ENCODE data around the gene FMNL2.
A peak's percentile ranks its signal among the peaks of the same experiment; 100 is the strongest.

FMNL2 gene

GRCh38 chr2:152609699-152610098 lies 274.7 kb downstream of the FMNL2 start:
- no peak for TF ChIP-seq CTCF (IDR thresholded peaks at IDR 0.05; ENCODE audit: low read depth, low read length, missing control alignments)
- H3K4me3 ChIP-seq (ENCODE audit: low read depth, low read length), result no peak overlapping the region
- no peak for DNase-seq (ENCODE audit: low read depth)
- in situ Hi-C loops (cut with HindIII; ENCODE audit: low sequenced_read_pairs), result loop anchor here (25.0 kb wide), 1 partner anchor 422 kb away; the partner anchor contains the start of gene STAM2

GRCh38 chr2:152611458-152612231 lies 276.7 kb downstream of the FMNL2 start:
- no peak for TF ChIP-seq CTCF (IDR thresholded peaks at IDR 0.05; ENCODE audit: low read depth, low read length, missing control alignments)
- peak; percentile 77 for DNase-seq (ENCODE audit: low read depth)
- no peak overlapping the region for H3K4me3 ChIP-seq (ENCODE audit: low read depth, low read length)
- in situ Hi-C loops (cut with HindIII; ENCODE audit: low sequenced_read_pairs), result loop anchor here (25.0 kb wide), 1 partner anchor 424 kb away; the partner anchor contains the start of gene STAM2

- in situ Hi-C loops (cut with HindIII; ENCODE audit: low sequenced_read_pairs), result loop anchor here (25.0 kb wide), 1 partner anchor 426 kb away; the partner anchor contains the start of gene STAM2
- no peak for DNase-seq (ENCODE audit: low read depth)
- no peak for TF ChIP-seq CTCF (IDR thresholded peaks at IDR 0.05; ENCODE audit: low read depth, low read length, missing control alignments)
- H3K4me3 ChIP-seq (ENCODE audit: low read depth, low read length), result no peak overlapping the region
Observed at GRCh38 chr2:152613235-152613634, 278.3 kb downstream of the FMNL2 start.

- TF ChIP-seq CTCF (IDR thresholded peaks at IDR 0.05; ENCODE audit: low read depth, low read length, missing control alignments), result no peak
- no peak overlapping the region for H3K4me3 ChIP-seq (ENCODE audit: low read depth, low read length)
- in situ Hi-C loops (cut with HindIII; ENCODE audit: low sequenced_read_pairs), result loop anchor here (25.0 kb wide), 1 partner anchor 428 kb away; the partner anchor contains the start of gene STAM2
- no peak for DNase-seq (ENCODE audit: low read depth)
Observed at GRCh38 chr2:152615177-152615576, 280.2 kb downstream of the FMNL2 start.

GRCh38 chr2:152617456-152618192 lies 282.6 kb downstream of the FMNL2 start:
- in situ Hi-C loops (cut with HindIII; ENCODE audit: low sequenced_read_pairs), result loop anchor here (25.0 kb wide), 1 partner anchor 430 kb away; the partner anchor contains the start of gene STAM2
- H3K4me3 ChIP-seq (ENCODE audit: low read depth, low read length), result no peak overlapping the region
- no peak for TF ChIP-seq CTCF (IDR thresholded peaks at IDR 0.05; ENCODE audit: low read depth, low read length, missing control alignments)
- no peak for DNase-seq (ENCODE audit: low read depth)

GRCh38 chr2:152618193-152618564 lies 283.2 kb downstream of the FMNL2 start:
- in situ Hi-C loops (cut with HindIII; ENCODE audit: low sequenced_read_pairs), result loop anchor here (25.0 kb wide), 1 partner anchor 431 kb away; the partner anchor contains the start of gene STAM2
- DNase-seq (ENCODE audit: low read depth), result peak; percentile 13
- no peak for TF ChIP-seq CTCF (IDR thresholded peaks at IDR 0.05; ENCODE audit: low read depth, low read length, missing control alignments)
- H3K4me3 ChIP-seq (ENCODE audit: low read depth, low read length), result no peak overlapping the region
